ENCODE data around the gene AURKAIP1. TPM values are rescaled to one million over a fixed set of nuclear protein-coding genes. Genes with fewer than 3 reads are reported as not detected.

The AURKAIP1 gene
- total and polyA plus RNA-seq, 9 of the 15 experiments (the other 6 are each of a cell fraction or from before 2014, with no cell fraction given) = 7.8 to 478 (median 92.0) TPM

DNA sequence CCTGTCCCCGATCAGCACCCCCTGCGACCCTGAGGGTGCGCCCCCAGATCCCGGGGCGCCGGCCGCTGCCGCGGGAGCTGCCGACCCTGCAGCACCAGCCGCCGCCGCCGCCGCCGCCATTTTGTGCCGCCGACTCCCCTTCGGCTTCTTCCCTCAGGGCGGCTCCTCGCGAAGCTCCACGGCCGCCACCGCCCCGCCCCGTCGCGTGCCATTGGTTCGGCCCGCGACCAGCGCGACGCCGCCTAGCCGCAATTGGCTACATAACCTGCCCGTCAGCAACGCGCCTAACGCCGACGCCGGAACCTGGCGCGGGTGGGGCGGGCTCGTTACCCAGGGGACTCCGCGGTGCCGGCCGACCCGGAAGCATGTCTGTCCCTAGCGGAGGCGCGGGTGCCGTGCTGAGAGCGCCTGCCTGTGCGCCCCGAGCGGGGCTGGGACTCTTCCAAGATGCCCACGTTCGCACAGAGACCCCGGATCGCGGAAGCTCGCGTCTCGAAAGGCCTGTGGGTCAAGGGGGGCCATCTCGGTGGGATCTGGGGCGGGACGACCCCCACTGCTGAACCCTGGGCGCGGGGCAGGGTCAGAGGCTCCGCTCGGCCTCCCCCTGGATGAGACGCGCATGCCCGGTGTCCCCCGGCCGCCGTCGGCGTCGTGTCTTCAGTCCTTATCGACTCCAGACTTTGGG, 24.3 kb upstream of the AURKAIP1 start, which contains the start of gene CCNL2 (continued):
- TF ChIP-seq, protein P1, sequence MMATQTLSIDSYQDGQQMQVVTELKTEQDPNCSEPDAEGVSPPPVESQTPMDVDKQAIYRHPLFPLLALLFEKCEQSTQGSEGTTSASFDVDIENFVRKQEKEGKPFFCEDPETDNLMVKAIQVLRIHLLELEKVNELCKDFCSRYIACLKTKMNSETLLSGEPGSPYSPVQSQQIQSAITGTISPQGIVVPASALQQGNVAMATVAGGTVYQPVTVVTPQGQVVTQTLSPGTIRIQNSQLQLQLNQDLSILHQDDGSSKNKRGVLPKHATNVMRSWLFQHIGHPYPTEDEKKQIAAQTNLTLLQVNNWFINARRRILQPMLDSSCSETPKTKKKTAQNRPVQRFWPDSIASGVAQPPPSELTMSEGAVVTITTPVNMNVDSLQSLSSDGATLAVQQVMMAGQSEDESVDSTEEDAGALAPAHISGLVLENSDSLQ (IDR thresholded peaks at IDR 0.05) = peak; percentile 100
- peak; percentile 96 for TF ChIP-seq HMGN3 (IDR thresholded peaks at IDR 0.05; ENCODE audit: borderline replicate concordance, extremely low read depth, insufficient read length, low read depth, low read length)
- no peak; the same call in 1 of the 2 replicates for TF ChIP-seq ZC3H11A (IDR thresholded peaks at IDR 0.05; ENCODE audit: low read depth, low read length)
- TF ChIP-seq, protein P2, sequence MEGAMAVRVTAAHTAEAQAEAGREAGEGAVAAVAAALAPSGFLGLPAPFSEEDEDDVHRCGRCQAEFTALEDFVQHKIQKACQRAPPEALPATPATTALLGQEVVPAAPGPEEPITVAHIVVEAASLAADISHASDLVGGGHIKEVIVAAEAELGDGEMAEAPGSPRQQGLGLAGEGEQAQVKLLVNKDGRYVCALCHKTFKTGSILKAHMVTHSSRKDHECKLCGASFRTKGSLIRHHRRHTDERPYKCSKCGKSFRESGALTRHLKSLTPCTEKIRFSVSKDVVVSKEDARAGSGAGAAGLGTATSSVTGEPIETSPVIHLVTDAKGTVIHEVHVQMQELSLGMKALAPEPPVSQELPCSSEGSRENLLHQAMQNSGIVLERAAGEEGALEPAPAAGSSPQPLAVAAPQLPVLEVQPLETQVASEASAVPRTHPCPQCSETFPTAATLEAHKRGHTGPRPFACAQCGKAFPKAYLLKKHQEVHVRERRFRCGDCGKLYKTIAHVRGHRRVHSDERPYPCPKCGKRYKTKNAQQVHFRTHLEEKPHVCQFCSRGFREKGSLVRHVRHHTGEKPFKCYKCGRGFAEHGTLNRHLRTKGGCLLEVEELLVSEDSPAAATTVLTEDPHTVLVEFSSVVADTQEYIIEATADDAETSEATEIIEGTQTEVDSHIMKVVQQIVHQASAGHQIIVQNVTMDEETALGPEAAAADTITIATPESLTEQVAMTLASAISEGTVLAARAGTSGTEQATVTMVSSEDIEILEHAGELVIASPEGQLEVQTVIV (CRISPR knock-in tag; IDR thresholded peaks at IDR 0.05; ENCODE audit: borderline replicate concordance) = no peak; the same call in 1 of the 2 replicates
- no peak for TF ChIP-seq ZNF584 (CRISPR knock-in tag; IDR thresholded peaks at IDR 0.05; ENCODE audit: low read depth)
- peak; percentile 74; the same call in 1 of the 2 replicates for TF ChIP-seq RBM14 (IDR thresholded peaks at IDR 0.05; ENCODE audit: borderline replicate concordance, insufficient read depth, low read depth, low read length)
- no peak for TF ChIP-seq ZNF561 (CRISPR knock-in tag; conservative IDR thresholded peaks at IDR 0.05)
- TF ChIP-seq POLR2H (tag; IDR thresholded peaks at IDR 0.05; ENCODE audit: low read depth) = peak; percentile 87; the same call in 1 of the 2 replicates
- no peak for TF ChIP-seq FOXP1 (CRISPR knock-in tag; IDR thresholded peaks at IDR 0.05)
- TF ChIP-seq, protein P3, sequence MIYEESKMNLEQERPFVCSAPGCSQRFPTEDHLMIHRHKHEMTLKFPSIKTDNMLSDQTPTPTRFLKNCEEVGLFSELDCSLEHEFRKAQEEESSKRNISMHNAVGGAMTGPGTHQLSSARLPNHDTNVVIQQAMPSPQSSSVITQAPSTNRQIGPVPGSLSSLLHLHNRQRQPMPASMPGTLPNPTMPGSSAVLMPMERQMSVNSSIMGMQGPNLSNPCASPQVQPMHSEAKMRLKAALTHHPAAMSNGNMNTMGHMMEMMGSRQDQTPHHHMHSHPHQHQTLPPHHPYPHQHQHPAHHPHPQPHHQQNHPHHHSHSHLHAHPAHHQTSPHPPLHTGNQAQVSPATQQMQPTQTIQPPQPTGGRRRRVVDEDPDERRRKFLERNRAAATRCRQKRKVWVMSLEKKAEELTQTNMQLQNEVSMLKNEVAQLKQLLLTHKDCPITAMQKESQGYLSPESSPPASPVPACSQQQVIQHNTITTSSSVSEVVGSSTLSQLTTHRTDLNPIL (CRISPR knock-in tag; IDR thresholded peaks at IDR 0.05) = no peak
- TF ChIP-seq CEBPB (tag; IDR thresholded peaks at IDR 0.05) = no peak
- TF ChIP-seq DIDO1 (tag; IDR thresholded peaks at IDR 0.05; ENCODE audit: low read depth) = peak; percentile 75
- TF ChIP-seq SAFB (IDR thresholded peaks at IDR 0.05; ENCODE audit: borderline replicate concordance, low read depth, low read length) = no peak
- TF ChIP-seq ZNF146 (CRISPR knock-in tag; IDR thresholded peaks at IDR 0.05; ENCODE audit: unreplicated experiment) = peak; percentile 9
- no peak for TF ChIP-seq HOXB6 (CRISPR knock-in tag; IDR thresholded peaks at IDR 0.05; ENCODE audit: borderline replicate concordance)
- TF ChIP-seq, protein P4, sequence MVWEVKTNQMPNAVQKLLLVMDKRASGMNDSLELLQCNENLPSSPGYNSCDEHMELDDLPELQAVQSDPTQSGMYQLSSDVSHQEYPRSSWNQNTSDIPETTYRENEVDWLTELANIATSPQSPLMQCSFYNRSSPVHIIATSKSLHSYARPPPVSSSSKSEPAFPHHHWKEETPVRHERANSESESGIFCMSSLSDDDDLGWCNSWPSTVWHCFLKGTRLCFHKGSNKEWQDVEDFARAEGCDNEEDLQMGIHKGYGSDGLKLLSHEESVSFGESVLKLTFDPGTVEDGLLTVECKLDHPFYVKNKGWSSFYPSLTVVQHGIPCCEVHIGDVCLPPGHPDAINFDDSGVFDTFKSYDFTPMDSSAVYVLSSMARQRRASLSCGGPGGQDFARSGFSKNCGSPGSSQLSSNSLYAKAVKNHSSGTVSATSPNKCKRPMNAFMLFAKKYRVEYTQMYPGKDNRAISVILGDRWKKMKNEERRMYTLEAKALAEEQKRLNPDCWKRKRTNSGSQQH (CRISPR knock-in tag; IDR thresholded peaks at IDR 0.05) = no peak
- TF ChIP-seq SLC30A9 (CRISPR knock-in tag; IDR thresholded peaks at IDR 0.05) = no peak
- TF ChIP-seq, protein P5, sequence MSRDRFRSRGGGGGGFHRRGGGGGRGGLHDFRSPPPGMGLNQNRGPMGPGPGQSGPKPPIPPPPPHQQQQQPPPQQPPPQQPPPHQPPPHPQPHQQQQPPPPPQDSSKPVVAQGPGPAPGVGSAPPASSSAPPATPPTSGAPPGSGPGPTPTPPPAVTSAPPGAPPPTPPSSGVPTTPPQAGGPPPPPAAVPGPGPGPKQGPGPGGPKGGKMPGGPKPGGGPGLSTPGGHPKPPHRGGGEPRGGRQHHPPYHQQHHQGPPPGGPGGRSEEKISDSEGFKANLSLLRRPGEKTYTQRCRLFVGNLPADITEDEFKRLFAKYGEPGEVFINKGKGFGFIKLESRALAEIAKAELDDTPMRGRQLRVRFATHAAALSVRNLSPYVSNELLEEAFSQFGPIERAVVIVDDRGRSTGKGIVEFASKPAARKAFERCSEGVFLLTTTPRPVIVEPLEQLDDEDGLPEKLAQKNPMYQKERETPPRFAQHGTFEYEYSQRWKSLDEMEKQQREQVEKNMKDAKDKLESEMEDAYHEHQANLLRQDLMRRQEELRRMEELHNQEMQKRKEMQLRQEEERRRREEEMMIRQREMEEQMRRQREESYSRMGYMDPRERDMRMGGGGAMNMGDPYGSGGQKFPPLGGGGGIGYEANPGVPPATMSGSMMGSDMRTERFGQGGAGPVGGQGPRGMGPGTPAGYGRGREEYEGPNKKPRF (IDR thresholded peaks at IDR 0.05; ENCODE audit: low read depth, low read length) = no peak

Measured in K562 (cell line).